Renal pelvis (tissue), 4 donors: ENCODE data around the gene SPRED3. TPM values are rescaled to one million over a fixed set of nuclear protein-coding genes. Genes with fewer than 3 reads are reported as not detected.
"Not testable (repeated sequence)": the region's sequence is repeated elsewhere in the genome, so short reads cannot be mapped to it uniquely, and the experiment has no call there.

Experiments used
- DNase-seq: peaks from one replicate; pipeline ENCODE4 v3.0.0-alpha.2; 2013
- polyA plus RNA-seq, 3 donors: library from polyadenylated mRNA; unstranded; fragments of 120-200 nt; gene quantifications; one replicate each; pipeline ENCODE4 v1.2.1, GENCODE V29; 2013; ENCODE audit not compliant: insufficient read length in 3 of 3

SPRED3 gene
- polyA plus RNA-seq, 3 donors: 1.2 to 1.5 (median 1.4) TPM

DNA sequence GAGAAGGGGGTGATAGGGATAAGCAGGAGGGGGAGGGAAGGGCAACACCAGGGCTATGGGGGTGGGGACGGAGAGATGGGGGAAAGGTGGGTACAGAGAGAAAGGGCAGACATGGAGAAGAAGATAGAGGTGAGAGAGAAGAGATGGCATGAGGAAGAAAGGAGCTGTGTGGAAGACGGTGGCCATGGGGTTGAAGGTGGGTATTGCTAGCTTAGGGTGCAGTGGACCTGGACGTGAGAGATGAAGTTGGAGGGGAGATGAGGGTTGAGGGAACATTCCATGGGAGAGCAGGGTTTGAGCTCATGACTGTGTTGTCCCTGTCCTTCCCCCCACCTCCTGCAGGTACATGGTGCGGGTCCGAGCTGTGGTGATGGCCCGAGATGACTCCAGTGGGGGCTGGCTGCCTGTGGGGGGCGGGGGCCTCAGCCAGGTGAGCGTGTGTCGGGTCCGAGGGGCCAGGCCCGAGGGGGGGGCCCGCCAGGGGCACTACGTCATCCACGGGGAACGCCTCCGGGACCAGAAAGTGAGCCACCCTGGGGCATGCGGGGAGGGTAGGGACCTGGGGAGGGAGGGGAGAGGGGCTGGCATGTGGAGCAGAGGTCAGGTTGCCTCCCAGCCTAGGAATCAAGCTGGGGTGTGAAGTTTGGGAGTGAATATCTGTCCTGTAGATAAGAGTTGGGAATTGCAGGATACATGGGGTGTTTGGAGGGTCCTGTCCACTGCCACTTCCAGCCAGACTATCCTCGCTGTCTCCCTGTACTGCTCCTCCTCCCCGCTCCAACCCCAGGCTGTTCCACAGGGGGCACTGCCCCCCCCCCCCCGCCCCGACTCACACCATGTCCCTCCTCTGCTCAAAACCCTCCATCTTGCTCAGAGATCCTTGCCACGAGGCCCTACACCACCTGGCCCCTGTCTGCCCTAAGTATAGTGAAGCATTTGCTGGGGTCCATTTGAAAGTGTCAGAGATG is 1.7 kb downstream of the SPRED3 start:
- no peak for DNase-seq

GRCh38 chr19:38391911-38392464 is 3.5 kb downstream of the SPRED3 start:
- no peak for DNase-seq

DNA sequence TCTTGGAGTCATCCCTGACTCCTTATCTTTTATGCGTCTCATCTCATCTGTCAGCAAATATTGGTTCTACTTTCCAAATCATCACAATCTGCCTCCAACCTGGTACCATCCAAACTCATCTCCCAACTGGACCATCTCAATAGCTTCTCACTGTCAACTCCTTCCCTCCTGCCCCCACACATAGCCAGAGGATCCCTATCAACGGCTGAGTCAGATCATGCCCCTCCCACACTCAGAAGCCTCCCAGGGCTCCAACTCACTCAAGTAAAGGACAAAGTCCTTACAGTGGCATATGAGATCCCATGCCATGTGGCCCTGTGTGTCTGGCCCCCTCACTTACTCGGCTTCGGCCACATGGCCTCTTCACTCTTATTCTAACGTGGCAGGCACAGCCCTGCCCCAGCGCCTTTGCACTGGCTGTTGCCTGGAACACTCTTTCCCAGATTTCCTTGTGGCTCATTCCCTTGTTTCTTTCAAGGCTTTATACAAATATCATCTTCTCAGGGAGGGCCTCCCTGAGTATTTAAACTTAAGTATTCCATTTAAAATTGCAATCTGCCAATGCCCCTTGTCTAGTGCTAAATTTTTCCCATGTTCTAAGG is 4.3 kb downstream of the SPRED3 start:
- DNase-seq: no peak

- peak; percentile 74 for DNase-seq
These were observed 6.0 kb downstream of the SPRED3 start for GRCh38 chr19:38394488-38394887.

- DNase-seq: no peak
These were observed 7.1 kb downstream of the SPRED3 start for GRCh38 chr19:38395381-38396114.

DNA sequence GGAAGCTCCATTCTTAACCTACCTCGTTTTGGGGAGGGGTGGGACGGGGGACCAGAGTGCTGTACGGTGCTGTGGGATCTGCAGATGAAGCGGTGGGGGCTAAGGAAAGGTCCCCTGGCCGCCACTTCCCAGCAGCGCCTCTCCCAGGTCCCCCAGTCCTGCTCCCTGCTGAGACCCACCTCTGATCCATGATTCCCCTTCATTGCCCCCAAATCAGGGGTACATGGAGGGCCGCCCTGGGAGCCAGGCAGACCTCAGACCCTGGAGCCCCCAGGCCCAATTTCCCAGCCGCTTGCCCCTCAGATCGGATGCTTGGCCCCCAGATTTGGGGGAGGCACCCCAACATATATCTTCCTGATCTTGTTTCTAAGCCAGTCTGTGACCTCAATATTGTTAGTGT is 10.6 kb downstream of the SPRED3 start:
- DNase-seq: no peak

DNA sequence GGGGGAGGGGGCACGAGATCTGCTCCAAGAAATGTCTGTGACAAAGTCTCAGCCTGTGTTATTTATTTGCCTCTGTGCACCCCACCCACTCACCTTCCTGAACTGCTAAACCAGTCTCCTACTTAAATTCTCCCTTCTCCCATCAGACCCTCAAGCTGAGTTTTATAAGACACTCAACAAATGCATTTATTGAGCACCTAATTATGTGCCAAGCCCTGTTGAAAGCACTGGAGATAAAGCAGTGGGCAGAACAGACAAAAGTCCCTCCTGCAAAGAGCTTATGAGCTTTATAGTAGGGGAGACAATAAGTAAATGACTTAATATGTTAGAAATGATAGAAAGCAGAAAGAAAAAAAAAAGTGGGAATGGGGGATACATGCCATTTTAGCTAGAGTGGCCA is 11.0 kb downstream of the SPRED3 start:
- DNase-seq: no peak

DNA sequence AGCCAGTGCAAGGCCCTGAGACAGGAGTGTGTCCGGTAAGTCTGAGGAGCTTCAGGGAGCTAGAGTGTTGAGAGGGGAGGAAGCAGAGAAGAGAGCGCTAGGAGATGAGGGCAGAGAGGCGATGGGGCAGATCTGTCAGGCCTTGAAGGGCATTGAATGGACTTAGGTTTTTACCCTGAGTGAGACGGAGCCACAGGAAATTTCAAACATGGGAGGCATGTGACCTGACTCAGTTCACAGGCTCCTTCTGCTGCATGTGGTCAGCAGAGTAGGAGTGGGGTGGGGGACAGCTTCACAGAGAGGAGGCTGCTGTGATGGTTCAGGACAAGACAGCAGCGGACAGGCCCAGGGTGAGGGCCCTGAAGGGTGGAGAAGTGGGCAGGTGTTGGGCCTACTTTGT is 11.9 kb downstream of the SPRED3 start:
- DNase-seq: no peak

- no peak for DNase-seq
These were observed 12.7 kb downstream of the SPRED3 start for GRCh38 chr19:38401148-38401547.

DNA sequence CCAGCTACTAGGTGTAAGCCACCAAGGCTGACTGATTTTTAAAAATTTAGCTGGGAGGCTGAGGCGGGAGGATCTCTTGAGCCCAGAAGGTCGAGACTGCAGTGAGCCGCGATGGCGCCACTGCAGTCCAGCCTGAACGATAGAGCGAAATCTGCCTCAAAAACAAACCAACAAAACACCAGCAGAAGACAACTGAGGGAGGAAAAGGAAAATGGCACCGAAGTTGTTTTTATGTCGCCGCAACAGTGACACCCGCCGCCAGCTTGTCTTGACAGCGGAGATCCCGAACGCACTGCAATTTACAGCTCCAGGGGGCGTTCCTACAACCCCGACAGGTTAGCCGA is 14.1 kb downstream of the SPRED3 start:
- no peak for DNase-seq

DNA sequence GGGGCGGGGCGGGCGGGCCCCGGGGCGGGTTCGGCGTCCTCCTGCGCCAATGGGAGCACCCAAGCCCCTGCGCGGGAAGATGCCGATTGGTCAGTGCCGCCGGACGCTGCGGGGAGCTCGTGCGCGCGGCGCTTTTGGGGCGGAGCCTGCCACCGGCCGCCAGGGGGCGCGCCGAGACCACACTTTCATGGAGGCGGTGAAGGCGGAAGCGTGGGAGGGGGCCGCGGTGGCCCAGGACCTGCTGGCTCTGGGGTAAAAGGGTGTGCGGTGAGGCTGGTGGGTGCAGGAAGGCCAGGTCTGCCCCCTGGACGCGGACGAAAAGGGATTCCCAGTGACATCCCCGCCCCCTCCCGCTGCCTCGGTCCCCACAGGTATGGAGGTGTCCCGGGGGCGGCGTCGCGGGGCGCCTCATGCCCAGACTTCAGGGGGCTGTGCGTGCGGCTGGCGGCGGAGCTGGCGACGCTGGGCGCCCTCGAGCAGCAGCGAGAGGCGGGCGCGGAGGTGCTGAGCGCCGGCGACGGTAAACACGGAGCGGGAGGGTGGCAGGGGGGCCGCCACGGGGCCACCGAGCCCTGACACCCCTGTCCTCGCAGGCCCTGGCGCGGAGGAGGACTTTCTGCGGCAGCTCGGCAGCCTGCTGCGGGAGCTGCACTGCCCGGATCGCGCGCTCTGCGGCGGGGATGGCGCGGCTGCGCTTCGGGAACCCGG is 14.6 kb downstream of the SPRED3 start, which contains the start of gene FAM98C:
Gene FAM98C, plus strand, starts transcription at position 127 of the 708 bp plus-strand sequence. Its CDS starts 61 bp downstream, at position 188.
- peak; percentile 97 for DNase-seq

DNA sequence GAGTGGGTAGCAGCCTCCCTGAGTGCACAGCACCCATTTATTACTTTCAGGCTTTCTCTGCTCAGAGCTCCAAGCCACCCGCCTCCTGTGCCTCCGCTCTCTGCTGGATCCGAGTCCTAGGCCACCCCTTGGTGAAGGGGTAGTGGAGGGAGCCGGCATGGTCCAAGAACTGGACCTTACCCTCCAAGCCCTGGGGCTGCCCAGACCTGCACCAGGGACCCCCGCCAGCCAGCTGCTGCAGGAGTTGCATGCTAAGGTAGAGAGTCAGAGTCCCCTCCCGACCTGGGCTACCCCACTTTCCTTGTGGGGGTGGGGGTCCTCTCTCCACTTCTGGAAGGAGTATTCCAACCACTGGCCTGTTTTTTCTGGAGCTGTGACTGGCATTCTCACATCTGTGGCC is 16.4 kb downstream of the SPRED3 start:
- no peak for DNase-seq

GRCh38 chr19:38405276-38405675 is 16.8 kb downstream of the SPRED3 start:
- no peak for DNase-seq

DNA sequence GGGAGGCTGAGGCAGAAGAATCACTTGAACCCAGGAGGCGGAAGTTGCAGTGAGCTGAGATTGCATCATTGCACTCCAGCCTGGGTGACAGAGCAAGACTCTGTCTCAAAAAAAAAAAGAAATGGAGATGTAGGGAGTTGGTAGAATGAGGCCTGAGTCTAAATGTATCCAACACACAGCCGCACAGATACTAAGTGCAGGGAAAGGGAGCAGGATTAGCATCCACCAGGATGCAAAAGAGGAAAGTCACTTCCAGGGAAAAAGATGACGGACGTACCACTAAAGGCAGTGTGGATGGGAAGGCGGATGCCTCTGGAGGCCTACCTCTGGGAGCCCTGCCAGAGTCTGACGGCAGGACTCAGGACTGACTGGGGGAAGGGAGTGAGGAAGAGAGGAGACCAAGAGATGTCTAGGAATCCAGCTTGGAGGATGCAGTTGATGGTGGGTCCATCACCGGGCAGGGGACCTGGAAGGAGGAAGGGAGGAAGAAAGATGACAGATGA is 21.2 kb downstream of the SPRED3 start:
- DNase-seq: no peak

DNA sequence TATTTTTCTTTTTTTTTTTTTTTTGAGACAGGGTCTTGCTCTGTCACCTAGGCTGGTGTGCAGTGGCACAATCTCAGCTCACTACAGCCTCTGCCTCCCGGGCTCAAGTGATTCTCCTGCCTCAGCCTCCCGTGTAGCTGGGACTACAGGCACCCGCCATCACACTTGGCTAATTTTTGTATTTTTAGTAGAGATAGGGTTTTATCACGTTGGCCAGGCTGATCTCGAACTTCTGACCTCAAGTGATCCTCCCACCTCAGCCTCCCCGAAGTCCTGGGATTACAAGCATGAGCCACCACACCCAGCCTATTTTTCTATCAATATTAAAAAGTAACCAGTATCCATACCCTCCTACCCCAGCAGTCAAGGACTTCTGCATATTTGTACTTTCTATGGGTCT is 21.9 kb downstream of the SPRED3 start:
- not testable (repeated sequence) for DNase-seq

GRCh38 chr19:38411041-38411712 is 22.7 kb downstream of the SPRED3 start:
- DNase-seq: no peak

DNA sequence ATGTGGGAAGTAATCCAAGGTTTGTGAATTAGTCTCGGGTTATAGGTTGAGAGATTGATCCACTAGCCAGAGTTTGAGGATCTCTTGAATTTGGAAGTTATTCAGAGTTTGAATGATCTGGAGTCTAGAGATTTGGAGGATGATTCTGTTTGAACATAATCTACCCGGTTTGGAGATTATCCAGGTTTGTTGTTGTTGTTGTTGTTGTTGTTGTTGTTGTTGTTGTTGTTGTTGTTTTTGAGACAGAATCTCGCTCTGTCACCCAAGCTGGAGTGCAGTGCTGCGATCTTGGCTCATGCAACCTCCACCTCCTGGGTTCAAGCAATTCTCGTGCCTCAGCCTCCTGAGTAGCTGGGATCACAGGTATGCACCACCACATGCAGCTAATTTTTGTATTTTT is 23.4 kb downstream of the SPRED3 start:
- not testable (repeated sequence) for DNase-seq

DNA sequence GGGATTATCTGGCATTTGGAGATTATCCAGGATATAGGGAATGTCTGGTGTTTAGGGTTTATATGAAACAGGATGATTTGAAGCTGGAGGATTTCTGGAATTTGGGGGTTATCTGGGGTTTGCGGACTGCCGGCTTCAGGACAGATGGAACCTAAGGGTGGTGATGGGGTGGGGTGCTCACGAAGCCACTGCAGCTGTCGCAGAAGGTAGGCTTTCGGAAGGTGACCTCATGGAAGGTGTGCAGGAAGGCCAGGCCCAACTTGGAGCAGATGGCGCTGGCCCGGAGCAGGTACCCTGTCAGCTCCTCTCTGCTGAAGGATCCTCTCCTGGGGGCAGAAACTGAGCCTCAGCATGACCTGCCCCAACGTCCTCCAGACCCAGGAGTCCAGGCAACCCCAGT is 24.0 kb downstream of the SPRED3 start:
- DNase-seq: no peak

- DNase-seq: no peak
These were observed 24.5 kb downstream of the SPRED3 start for GRCh38 chr19:38412961-38413360.

DNA sequence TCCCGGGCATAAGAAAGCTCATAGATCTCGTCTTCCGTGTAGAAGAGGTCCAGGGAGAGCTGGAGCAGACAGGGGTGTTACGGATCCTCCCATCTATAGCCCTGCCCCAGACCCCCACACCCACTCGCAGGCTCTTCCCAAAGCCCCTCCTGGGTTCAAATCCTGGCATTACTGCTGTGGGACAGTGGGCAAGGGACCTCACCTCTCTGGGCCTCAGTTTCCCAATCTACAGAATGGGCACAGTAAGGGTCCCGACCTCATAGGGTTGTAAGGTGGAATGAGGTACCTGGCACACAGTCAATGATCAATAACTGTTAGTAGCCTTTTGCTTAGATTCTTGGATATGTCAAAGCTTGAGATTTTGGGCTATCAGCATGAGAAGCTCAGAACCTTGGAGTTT is 24.9 kb downstream of the SPRED3 start:
- no peak for DNase-seq

- no peak for DNase-seq
These were observed 28.6 kb downstream of the SPRED3 start for GRCh38 chr19:38417146-38417543.
